SU-DHL-6 (cell line): ENCODE results near the gene CFAP45.

Experiments
- H2AFZ ChIP-seq: fragments of 200-600 bp; sonication (generic); 2 replicates; pipeline ENCODE4 v1.6.1; 2014; ENCODE audit warnings: low read depth, mild to moderate bottlenecking, moderate library complexity, mixed read lengths, antibody characterized with exemption, low read length; ENCODE audit not compliant: severe bottlenecking
- H3F3A ChIP-seq: fragments of 200-600 bp; shearing (Covaris generic); 2 replicates; pipeline ENCODE4 v1.6.0; 2016; ENCODE audit warnings: antibody characterized with exemption, mild to moderate bottlenecking; ENCODE audit not compliant: insufficient read depth
- H3K27ac ChIP-seq: fragments of 200-600 bp; sonication (generic); 2 replicates; pipeline ENCODE4 v1.5.1; 2016; ENCODE audit warnings: low read depth, mild to moderate bottlenecking, low read length, moderate library complexity, mixed read lengths
- H3K27me3 ChIP-seq: fragments of 200-600 bp; sonication (generic), shearing (Covaris generic); 2 replicates; pipeline ENCODE4 v1.6.0; 2014; ENCODE audit warnings: mild to moderate bottlenecking, low read length
- H3K36me3 ChIP-seq: fragments of 200-600 bp; sonication (generic); 2 replicates; pipeline ENCODE4 v1.6.1; 2014; ENCODE audit warnings: mild to moderate bottlenecking, low read length, mixed read lengths
- H3K4me2 ChIP-seq: fragments of 300-600, 200-600 bp; shearing (Covaris generic), sonication (generic); 2 replicates; pipeline ENCODE4 v1.6.0; 2014; ENCODE audit warnings: low read length, low read depth, mild to moderate bottlenecking; ENCODE audit not compliant: poor library complexity, severe bottlenecking
- H3K4me3 ChIP-seq: fragments of 200-600 bp; sonication (generic); 2 replicates; pipeline ENCODE4 v1.5.1; 2014; ENCODE audit warnings: antibody characterized with exemption, low read length, mild to moderate bottlenecking, mixed read lengths; ENCODE audit not compliant: insufficient read depth, poor library complexity, severe bottlenecking
- H3K79me2 ChIP-seq: fragments of 200-600 bp; sonication (generic); 2 replicates; pipeline ENCODE4 v1.6.1; 2014; ENCODE audit warnings: mild to moderate bottlenecking, low read length, moderate library complexity; ENCODE audit not compliant: insufficient read depth
- H3K9ac ChIP-seq: fragments of 200-600 bp; sonication (generic); 2 replicates; pipeline ENCODE4 v1.7.0; 2014; ENCODE audit warnings: mild to moderate bottlenecking, low read length
- H3K9me2 ChIP-seq: fragments of 200-600 bp; sonication (generic); replicated peaks from 2 replicates; pipeline ENCODE4 v1.6.1; 2014; ENCODE audit warnings: low read length; ENCODE audit not compliant: insufficient read depth
- H3K9me3 ChIP-seq: fragments of 200-600 bp; sonication (generic); 2 replicates; pipeline ENCODE4 v1.6.1; 2014; ENCODE audit warnings: low read length, mixed read lengths; ENCODE audit not compliant: insufficient read depth
- H4K20me1 ChIP-seq: fragments of 200-600 bp; sonication (generic); 2 replicates; pipeline ENCODE4 v1.6.1; 2014; ENCODE audit warnings: low read depth, mild to moderate bottlenecking, antibody characterized with exemption, low read length, moderate library complexity, mixed read lengths
- EZH2phosphoT487 ChIP-seq: fragments of 200-600 bp; sonication (generic), shearing (Covaris generic); conservative IDR thresholded peaks from 2 replicates; pipeline ENCODE4 v1.6.1; 2018; ENCODE audit warnings: mild to moderate bottlenecking, antibody characterized with exemption, low read length, moderate library complexity, mixed read lengths
- TF ChIP-seq, protein P1 (sequence below): fragments of 200-600 bp; sonication (generic); IDR thresholded peaks from one replicate; pipeline ENCODE4 v1.5.1; 2017; ENCODE audit warnings: antibody characterized with exemption, mild to moderate bottlenecking, low read length, moderate library complexity; ENCODE audit not compliant: insufficient read depth, poor library complexity, severe bottlenecking

Gene CFAP45

DNA sequence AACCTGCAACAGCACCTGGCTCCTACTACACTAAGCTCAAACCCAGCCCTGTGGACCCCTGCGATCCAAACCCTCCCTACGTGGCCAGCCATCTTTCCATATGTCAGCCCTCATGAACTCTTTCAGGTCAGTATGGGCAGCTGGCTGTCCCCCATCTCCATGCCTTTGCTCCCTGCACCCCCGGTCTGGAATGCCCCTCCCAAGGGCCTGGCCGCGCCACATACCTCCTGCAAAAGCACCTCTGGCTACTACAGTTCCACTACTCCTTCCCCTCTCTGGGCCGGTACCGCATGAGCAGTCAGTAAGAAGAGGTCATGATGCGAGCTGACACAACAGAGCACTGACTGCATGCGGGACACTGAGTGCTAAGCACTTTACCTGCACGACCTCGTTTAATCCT is 35.3 kb upstream of the CFAP45 start:
- TF ChIP-seq, protein P1, sequence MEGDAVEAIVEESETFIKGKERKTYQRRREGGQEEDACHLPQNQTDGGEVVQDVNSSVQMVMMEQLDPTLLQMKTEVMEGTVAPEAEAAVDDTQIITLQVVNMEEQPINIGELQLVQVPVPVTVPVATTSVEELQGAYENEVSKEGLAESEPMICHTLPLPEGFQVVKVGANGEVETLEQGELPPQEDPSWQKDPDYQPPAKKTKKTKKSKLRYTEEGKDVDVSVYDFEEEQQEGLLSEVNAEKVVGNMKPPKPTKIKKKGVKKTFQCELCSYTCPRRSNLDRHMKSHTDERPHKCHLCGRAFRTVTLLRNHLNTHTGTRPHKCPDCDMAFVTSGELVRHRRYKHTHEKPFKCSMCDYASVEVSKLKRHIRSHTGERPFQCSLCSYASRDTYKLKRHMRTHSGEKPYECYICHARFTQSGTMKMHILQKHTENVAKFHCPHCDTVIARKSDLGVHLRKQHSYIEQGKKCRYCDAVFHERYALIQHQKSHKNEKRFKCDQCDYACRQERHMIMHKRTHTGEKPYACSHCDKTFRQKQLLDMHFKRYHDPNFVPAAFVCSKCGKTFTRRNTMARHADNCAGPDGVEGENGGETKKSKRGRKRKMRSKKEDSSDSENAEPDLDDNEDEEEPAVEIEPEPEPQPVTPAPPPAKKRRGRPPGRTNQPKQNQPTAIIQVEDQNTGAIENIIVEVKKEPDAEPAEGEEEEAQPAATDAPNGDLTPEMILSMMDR = no peak
- no peak for TF ChIP-seq EZH2phosphoT487

DNA sequence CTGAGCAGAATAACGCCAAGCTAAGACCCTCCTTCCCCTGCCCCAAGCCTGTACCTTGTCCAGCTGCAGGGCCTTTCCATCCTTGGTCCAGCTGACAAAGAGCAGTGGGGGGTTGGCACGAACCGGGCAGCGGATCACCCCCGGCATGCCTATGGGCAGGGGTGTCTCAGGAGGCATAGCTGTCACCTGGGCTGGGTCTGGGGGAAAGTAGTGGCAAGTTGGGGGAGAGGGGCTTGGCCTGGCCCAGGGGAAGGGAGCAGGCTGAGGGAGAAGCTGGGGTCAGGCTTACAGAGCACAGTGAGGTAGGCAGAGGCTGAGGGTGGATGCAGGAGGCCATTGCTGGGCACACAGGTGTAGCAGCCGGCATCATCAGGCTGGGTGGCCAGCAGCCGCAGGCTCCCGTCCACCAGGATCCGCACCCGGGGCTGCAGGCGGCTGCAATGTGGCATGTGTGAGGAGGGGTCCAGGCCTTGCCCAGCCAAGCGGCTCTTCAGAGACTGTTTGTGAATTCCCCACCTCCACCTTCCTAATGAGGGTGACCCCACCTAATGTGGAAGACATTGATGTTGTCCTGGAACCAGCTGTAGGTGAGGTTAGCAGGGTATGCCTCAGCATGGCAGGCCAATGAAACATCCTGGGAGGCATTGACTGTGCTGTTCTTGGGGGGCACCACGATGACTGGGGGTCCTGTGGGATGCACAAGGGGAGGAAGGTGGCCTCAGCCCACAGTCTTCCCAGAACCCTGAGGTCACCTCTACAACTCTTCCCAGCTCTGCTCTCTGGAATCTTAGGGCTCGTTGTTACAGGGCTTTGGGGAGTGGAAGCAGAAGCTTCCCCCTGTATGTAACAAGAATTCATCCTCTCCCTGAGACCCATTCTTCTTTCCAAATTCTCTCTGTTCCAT is 34.4 kb upstream of the CFAP45 start:
- Histone ChIP-seq H3K27me3 (no peaks in the 10 kb centered on the region), H3K4me2 (no peak overlapping the region), H3K36me3 (no peaks in the 10 kb centered on the region), H3K9me2 (no peaks in the 10 kb centered on the region), H3K9me3 (no peaks in the 10 kb centered on the region), H3K9ac (no peak overlapping the region), H3F3A (no peaks in the 10 kb centered on the region), H3K27ac (no peak overlapping the region), H3K4me3 (no peak overlapping the region), H2AFZ (no peak overlapping the region), H3K79me2 (no peaks in the 10 kb centered on the region), H4K20me1 (no peaks in the 10 kb centered on the region)
- TF ChIP-seq EZH2phosphoT487 = no peak
- TF ChIP-seq, protein P1 = no peak

More for the DNA sequence above, 35.3 kb upstream of the CFAP45 start:
- Histone ChIP-seq H3K9me3 (no peaks in the 10 kb centered on the region), H3K36me3 (no peaks in the 10 kb centered on the region), H3F3A (no peaks in the 10 kb centered on the region), H4K20me1 (no peaks in the 10 kb centered on the region), H3K27ac (no peak overlapping the region), H3K79me2 (no peaks in the 10 kb centered on the region), H3K4me3 (no peak overlapping the region), H3K27me3 (no peaks in the 10 kb centered on the region), H3K4me2 (no peak overlapping the region), H2AFZ (no peak overlapping the region), H3K9ac (no peak overlapping the region), H3K9me2 (no peaks in the 10 kb centered on the region)

DNA sequence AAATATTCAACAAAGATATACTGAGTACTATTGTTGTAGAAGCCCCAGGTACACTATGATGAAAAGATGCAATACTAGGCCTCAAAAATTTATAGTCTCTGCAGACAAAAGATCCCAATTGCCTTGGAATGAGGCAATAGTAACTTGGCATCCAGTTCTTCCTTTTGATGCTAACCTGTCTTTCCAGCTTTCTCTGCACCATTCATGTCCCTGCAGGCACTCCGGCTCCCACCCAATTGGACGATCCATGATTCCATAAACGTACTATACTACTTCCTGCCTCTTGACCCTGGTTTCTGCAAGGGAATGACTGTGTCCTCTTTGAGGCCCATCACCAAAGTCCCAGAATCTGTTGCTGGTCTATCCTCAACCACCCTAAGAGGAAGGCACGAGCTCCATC is 33.4 kb upstream of the CFAP45 start:
- Histone ChIP-seq H3K27me3 (no peaks in the 10 kb centered on the region), H3K4me2 (no peak overlapping the region), H4K20me1 (no peaks in the 10 kb centered on the region), H3K79me2 (no peaks in the 10 kb centered on the region), H3K36me3 (no peaks in the 10 kb centered on the region), H3K27ac (no peak overlapping the region), H3K4me3 (no peak overlapping the region), H2AFZ (no peak overlapping the region), H3K9ac (no peak overlapping the region), H3K9me2 (no peaks in the 10 kb centered on the region), H3K9me3 (no peaks in the 10 kb centered on the region), H3F3A (no peaks in the 10 kb centered on the region)
- TF ChIP-seq EZH2phosphoT487 = no peak
- TF ChIP-seq, protein P1 = no peak
